Muscle layer of duodenum (tissue), 2 donors: Measurements from ENCODE around the gene EFCC1.
A peak's percentile ranks its signal among the peaks of the same experiment; 100 is the strongest.

Experiments
- H3K27ac ChIP-seq: one replicate; pipeline ENCODE4 v1.7.0; 2013; ENCODE audit warnings: mild to moderate bottlenecking, low read length
- H3K27me3 ChIP-seq: one replicate; pipeline ENCODE4 v1.7.0; 2013; ENCODE audit warnings: low read depth, mild to moderate bottlenecking, control low read depth, low read length
- H3K36me3 ChIP-seq, 2 donors: one replicate each; pipeline ENCODE4 v1.7.0; 2013; ENCODE audit warnings: low read length in 2 of 2, control low read depth in 1 of 2, mild to moderate bottlenecking in 1 of 2; ENCODE audit not compliant: insufficient read depth in 2 of 2, control insufficient read depth in 1 of 2
- H3K4me1 ChIP-seq, 2 donors: one replicate each; pipeline ENCODE4 v1.7.0; 2013; ENCODE audit warnings: low read length in 2 of 2, mild to moderate bottlenecking in 2 of 2, control low read depth in 1 of 2, moderate library complexity in 1 of 2; ENCODE audit not compliant: insufficient read depth in 2 of 2, control insufficient read depth in 1 of 2
- H3K4me3 ChIP-seq, 2 donors: one replicate each; pipeline ENCODE4 v1.7.0; 2013; ENCODE audit warnings: low read length in 2 of 2, low read depth in 1 of 2, mild to moderate bottlenecking in 1 of 2
- H3K9me3 ChIP-seq, 2 donors: one replicate each; pipeline ENCODE4 v1.7.0; 2013; ENCODE audit warnings: low read length in 2 of 2, control low read depth in 1 of 2, mild to moderate bottlenecking in 1 of 2; ENCODE audit not compliant: control insufficient read depth in 1 of 2
- donor health status: healthy.

The EFCC1 gene

GRCh38 chr3:129025691-129026435 is 24.8 kb downstream of the EFCC1 start:
- H3K27ac ChIP-seq: no peak overlapping the region
- H3K4me1 ChIP-seq: peaks cover 0 to 8% of the 10 kb centered on the region in 2 donors
- H3K36me3 ChIP-seq: no peaks in the 10 kb centered on the region
- H3K27me3 ChIP-seq: no peaks in the 10 kb centered on the region
- no peak overlapping the region for H3K4me3 ChIP-seq
- H3K9me3 ChIP-seq: peaks cover 0 to 2% of the 10 kb centered on the region in 2 donors

DNA sequence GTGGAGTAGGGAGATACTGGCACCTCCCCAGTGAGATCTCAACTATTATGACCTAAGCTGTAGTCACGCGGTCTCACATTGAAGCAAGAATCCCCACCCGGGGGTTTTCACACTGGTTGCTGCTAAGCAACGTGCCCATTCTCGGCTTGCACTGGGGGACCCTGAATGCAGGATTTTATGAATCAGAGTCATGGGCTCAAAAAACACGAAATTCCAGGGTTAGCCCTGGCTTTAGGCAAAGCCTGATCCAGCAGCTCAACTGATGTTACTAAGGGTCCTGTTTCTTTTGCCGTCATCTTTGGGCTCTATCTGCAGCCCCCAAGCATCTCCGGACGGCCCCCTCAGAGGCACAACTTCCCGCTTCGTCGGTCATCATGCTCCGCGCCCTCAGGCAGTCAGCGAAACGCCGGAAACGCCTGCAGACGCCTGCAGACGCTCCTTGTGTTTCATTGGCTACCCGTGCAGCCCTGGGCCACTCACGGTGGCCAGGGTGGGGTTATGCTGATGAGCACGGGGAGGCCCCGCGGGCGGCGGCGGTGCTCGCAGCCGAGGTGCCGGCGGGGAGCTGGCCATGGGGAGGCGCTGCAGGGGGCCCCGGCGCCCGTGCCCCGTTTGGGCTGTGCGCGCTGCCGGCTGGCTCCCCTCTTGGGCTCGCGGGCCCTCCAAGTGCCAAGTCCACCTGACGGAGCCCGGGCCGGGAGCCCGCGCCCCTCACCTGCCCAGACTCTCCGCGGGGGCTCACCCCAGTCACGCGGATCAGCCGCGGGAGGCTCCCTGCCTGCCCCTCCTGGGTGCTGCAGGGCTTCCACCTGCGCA is 25.8 kb downstream of the EFCC1 start:
- Histone ChIP-seq H3K27me3 (no peaks in the 10 kb centered on the region), H3K4me3 (peak overlapping the region; percentile 58 to 68), H3K36me3 (no peaks in the 10 kb centered on the region), H3K9me3 (peaks cover 0 to 2% of the 10 kb centered on the region in 2 donors), H3K4me1 (peaks cover 4 to 8% of the 10 kb centered on the region in 2 donors), H3K27ac (peak overlapping the region; percentile 39)

GRCh38 chr3:129027544-129027880 is 26.4 kb downstream of the EFCC1 start:
- Histone ChIP-seq H3K4me1 (peaks cover 5 to 8% of the 10 kb centered on the region in 2 donors), H3K36me3 (no peaks in the 10 kb centered on the region), H3K9me3 (peaks cover 0 to 2% of the 10 kb centered on the region in 2 donors), H3K27ac (no peak overlapping the region), H3K27me3 (no peaks in the 10 kb centered on the region), H3K4me3 (peak overlapping the region; percentile 30 to 68)

GRCh38 chr3:129028866-129029265 is 27.8 kb downstream of the EFCC1 start:
- Histone ChIP-seq H3K4me3 (no peak overlapping the region), H3K27me3 (no peaks in the 10 kb centered on the region), H3K36me3 (no peaks in the 10 kb centered on the region), H3K9me3 (peaks cover 0 to 2% of the 10 kb centered on the region in 2 donors), H3K4me1 (peaks cover 8 to 9% of the 10 kb centered on the region in 2 donors), H3K27ac (no peak overlapping the region)

DNA sequence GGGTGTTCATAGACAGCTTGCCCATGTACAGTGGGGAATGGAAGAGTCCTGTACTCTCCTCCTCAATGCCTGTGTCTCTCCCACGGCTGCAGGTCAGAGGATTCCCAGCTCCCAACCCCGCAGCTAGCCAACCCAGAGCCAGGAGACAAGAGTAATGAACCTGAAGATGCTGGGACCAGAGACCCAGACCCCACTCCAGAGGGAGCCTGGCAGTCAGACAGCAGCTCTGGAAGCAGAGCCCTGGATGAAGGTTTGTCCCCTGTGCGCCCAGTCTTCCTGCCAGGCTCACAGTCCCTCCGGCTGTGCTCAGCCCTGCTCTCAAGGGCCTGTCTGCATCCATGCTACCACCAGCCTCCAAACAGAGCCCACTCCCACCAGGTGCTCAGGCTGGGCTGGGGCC is 29.5 kb downstream of the EFCC1 start:
- Histone ChIP-seq H3K36me3 (no peaks in the 10 kb centered on the region), H3K4me3 (no peak overlapping the region), H3K27ac (no peak overlapping the region), H3K9me3 (peaks cover 0 to 2% of the 10 kb centered on the region in 2 donors), H3K4me1 (peaks cover 5 to 20% of the 10 kb centered on the region in 2 donors), H3K27me3 (no peaks in the 10 kb centered on the region)

DNA sequence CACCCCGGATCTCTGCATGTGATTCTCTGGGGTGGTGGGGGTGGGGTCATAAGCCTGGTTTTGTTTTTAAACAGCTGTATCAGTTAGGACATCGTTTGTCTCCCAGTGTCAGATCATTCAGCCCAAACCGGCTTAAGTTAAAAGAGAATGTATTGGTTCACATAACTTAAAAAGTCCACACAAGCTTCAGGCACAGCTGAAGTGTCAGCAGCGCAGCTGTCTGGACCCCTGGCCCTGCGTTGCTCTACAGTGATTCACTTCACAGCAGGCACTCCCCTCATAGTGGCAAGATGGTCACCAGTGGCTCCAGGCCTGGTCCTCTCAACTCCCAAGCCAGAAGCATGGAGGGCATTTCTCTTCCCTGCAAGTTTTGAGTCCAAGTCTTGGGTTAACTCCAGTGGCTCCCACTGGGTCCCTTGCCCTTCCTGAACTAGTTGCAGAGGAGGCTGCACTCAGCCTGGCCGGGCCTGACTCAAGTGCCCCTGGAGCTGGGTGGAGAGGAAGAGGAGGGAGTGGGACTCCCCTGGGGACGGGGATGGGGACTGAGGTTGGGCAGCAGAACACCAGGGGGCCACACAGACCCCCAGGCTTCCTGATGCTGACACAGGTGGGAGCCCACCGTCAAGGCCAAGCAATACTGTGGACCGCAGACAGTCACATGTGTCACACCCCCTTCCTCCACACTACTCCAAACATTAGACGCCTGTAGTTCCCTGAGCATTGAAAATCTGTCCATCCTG is 30.5 kb downstream of the EFCC1 start:
- Histone ChIP-seq H3K9me3 (peaks cover 0 to 2% of the 10 kb centered on the region in 2 donors), H3K4me1 (peaks cover 2 to 25% of the 10 kb centered on the region in 2 donors), H3K27ac (no peak overlapping the region), H3K4me3 (no peak overlapping the region), H3K27me3 (no peaks in the 10 kb centered on the region), H3K36me3 (no peaks in the 10 kb centered on the region)

GRCh38 chr3:129032716-129033115 is 31.6 kb downstream of the EFCC1 start:
- Histone ChIP-seq H3K4me1 (peaks cover 0 to 25% of the 10 kb centered on the region in 2 donors), H3K4me3 (no peak overlapping the region), H3K9me3 (peaks cover 0 to 2% of the 10 kb centered on the region in 2 donors), H3K36me3 (no peaks in the 10 kb centered on the region), H3K27ac (no peak overlapping the region), H3K27me3 (no peaks in the 10 kb centered on the region)

DNA sequence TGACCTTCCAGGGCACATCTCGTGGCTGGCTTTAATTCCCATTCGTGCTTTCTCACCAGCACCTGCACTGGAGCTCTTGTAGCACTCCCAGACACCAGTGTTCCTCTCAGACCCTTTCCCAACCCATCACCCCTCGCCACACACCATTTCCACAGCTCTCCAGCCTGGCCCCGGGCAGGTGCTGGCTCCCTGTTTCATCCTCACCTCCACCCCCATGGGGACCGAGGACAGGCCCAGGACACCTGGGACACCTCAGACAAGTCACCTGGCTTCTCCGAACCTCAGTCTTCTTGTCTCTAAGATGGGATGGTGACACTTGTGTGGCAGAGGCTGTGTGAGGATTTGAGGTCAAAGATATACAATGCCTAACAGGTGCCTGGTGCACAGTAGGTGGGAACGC is 32.0 kb downstream of the EFCC1 start:
- H3K36me3 ChIP-seq: no peaks in the 10 kb centered on the region
- H3K27me3 ChIP-seq: no peaks in the 10 kb centered on the region
- H3K27ac ChIP-seq: no peak overlapping the region
- no peak overlapping the region for H3K4me3 ChIP-seq
- peaks cover 0 to 2% of the 10 kb centered on the region in 2 donors for H3K9me3 ChIP-seq
- H3K4me1 ChIP-seq: peaks cover 0 to 25% of the 10 kb centered on the region in 2 donors

GRCh38 chr3:129033633-129034321 is 32.7 kb downstream of the EFCC1 start:
- H3K27ac ChIP-seq: no peak overlapping the region

GRCh38 chr3:129034642-129035041 is 33.5 kb downstream of the EFCC1 start:
- H3K36me3 ChIP-seq: peaks cover 0 to 7% of the 10 kb centered on the region in 2 donors
- no peaks in the 10 kb centered on the region for H3K27me3 ChIP-seq
- no peak overlapping the region for H3K4me3 ChIP-seq
- peaks cover 0 to 29% of the 10 kb centered on the region in 2 donors for H3K4me1 ChIP-seq
- H3K27ac ChIP-seq: no peak overlapping the region
- H3K9me3 ChIP-seq: peaks cover 0 to 2% of the 10 kb centered on the region in 2 donors

More at GRCh38 chr3:129033633-129034321, 32.7 kb downstream of the EFCC1 start:
- peaks cover 0 to 25% of the 10 kb centered on the region in 2 donors for H3K4me1 ChIP-seq
- H3K36me3 ChIP-seq: peaks cover 0 to 5% of the 10 kb centered on the region in 2 donors
- no peaks in the 10 kb centered on the region for H3K27me3 ChIP-seq
- H3K9me3 ChIP-seq: peaks cover 0 to 2% of the 10 kb centered on the region in 2 donors
- H3K4me3 ChIP-seq: no peak overlapping the region
